Calu3 (cell line): ENCODE data around the gene YY1. TPM values are rescaled to one million over a fixed set of nuclear protein-coding genes. Genes with fewer than 3 reads are reported as not detected.

Experiments used
- BruUV-seq: library from RNA; stranded (reverse); fragments of 400-500 nt; replicated peaks from 2 replicates; lab custom pipeline; 2021; lab: Mats Ljungman, UMichigan
- CTCF ChIA-PET: fragments of 300-600 bp; sonication (Branson Sonifier 250); formaldehyde crosslinking; loops from one replicate; lab custom pipeline; 2022; ENCODE audit warnings: antibody characterized with exemption; lab: Charles Lee
- DNase-seq: peaks from one replicate; pipeline ENCODE4 v3.0.0; 2022
- H3K27ac Mint-ChIP-seq: one replicate; pipeline ENCODE4 v1.8.0; 2022; ENCODE audit warnings: mixed read lengths; ENCODE audit not compliant: unreplicated experiment
- H3K27me3 Mint-ChIP-seq: one replicate; pipeline ENCODE4 v1.8.0; 2022; ENCODE audit warnings: mixed read lengths; ENCODE audit not compliant: unreplicated experiment
- H3K36me3 Mint-ChIP-seq: one replicate; pipeline ENCODE4 v1.8.0; 2022; ENCODE audit warnings: mild to moderate bottlenecking, moderate library complexity, mixed read lengths; ENCODE audit not compliant: insufficient read depth, unreplicated experiment
- H3K4me1 Mint-ChIP-seq: one replicate; pipeline ENCODE4 v1.8.0; 2022; ENCODE audit warnings: mild to moderate bottlenecking, low read depth, mixed read lengths; ENCODE audit not compliant: unreplicated experiment
- H3K4me3 Mint-ChIP-seq: one replicate; pipeline ENCODE4 v1.8.0; 2022; ENCODE audit warnings: mild to moderate bottlenecking, low read depth, moderate library complexity, mixed read lengths; ENCODE audit not compliant: unreplicated experiment
- H3K9me3 Mint-ChIP-seq: one replicate; pipeline ENCODE4 v1.8.0; 2022; ENCODE audit warnings: low read depth, mixed read lengths; ENCODE audit not compliant: unreplicated experiment
- intact Hi-C: fragments of 100-400 bp; cut with micrococcal nuclease; formaldehyde crosslinking; loops from one replicate; pipeline ENCODE4 v1.10.0; 2022; ENCODE audit not compliant: unreplicated experiment
- microRNA-seq: library from miRNA; unstranded; fragments of <30 nt; microRNA quantifications from one replicate; pipeline ENCODE4 v1.2.0, GENCODE V29; 2022
- total RNA-seq: library from RNA; stranded (reverse); gene quantifications from 2 replicates; pipeline ENCODE4 v1.2.3, GENCODE V29; 2022
- TF ChIP-seq, protein P1 (sequence below): fragments of 200-600 bp; IDR thresholded peaks from one replicate; pipeline ENCODE4 v1.8.0; 2022; ENCODE audit warnings: antibody characterized with exemption; ENCODE audit not compliant: unreplicated experiment

The YY1 gene
- total RNA-seq, 1 experiment from 2014 or later = 100.0 TPM

DNA sequence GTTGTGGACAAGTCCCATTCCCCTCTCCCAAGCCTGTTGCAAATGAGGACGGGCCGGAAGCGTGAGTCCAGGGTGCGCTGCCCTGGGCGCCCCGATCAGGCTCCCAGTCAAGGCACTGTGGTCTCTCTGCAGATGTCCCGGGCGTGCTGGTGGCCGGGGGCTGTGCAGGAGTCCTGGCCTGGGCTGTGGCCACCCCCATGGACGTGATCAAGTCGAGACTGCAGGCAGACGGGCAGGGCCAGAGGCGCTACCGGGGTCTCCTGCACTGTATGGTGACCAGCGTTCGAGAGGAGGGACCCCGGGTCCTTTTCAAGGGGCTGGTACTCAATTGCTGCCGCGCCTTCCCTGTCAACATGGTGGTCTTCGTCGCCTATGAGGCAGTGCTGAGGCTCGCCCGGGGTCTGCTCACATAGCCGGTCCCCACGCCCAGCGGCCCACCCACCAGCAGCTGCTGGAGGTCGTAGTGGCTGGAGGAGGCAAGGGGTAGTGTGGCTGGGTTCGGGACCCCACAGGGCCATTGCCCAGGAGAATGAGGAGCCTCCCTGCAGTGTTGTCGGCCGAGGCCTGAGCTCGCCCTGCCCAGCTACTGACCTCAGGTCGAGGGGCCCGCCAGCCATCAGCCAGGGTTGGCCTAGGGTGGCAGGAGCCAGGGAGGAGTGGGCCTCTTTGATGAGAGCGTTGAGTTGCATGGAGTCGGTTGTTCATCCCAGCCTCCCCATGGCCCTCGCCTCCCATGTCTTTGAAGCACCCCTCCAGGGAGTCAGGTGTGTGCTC lies 90.5 kb downstream of the YY1 start:
- no TSS peak for BruUV-seq
- intact Hi-C loops = no loop called here
- DNase-seq = no peak
- H3K9me3 Mint-ChIP-seq = no peaks in the 10 kb centered on the region
- H3K4me1 Mint-ChIP-seq = no peaks in the 10 kb centered on the region
- H3K27me3 Mint-ChIP-seq = peaks cover 19% of the 10 kb centered on the region
- TF ChIP-seq, protein P1, sequence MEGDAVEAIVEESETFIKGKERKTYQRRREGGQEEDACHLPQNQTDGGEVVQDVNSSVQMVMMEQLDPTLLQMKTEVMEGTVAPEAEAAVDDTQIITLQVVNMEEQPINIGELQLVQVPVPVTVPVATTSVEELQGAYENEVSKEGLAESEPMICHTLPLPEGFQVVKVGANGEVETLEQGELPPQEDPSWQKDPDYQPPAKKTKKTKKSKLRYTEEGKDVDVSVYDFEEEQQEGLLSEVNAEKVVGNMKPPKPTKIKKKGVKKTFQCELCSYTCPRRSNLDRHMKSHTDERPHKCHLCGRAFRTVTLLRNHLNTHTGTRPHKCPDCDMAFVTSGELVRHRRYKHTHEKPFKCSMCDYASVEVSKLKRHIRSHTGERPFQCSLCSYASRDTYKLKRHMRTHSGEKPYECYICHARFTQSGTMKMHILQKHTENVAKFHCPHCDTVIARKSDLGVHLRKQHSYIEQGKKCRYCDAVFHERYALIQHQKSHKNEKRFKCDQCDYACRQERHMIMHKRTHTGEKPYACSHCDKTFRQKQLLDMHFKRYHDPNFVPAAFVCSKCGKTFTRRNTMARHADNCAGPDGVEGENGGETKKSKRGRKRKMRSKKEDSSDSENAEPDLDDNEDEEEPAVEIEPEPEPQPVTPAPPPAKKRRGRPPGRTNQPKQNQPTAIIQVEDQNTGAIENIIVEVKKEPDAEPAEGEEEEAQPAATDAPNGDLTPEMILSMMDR = no peak
- H3K4me3 Mint-ChIP-seq = peak overlapping the region; percentile 41
- H3K36me3 Mint-ChIP-seq = peaks cover 32% of the 10 kb centered on the region
- CTCF ChIA-PET = no interaction called here
- H3K27ac Mint-ChIP-seq = no peak overlapping the region

DNA sequence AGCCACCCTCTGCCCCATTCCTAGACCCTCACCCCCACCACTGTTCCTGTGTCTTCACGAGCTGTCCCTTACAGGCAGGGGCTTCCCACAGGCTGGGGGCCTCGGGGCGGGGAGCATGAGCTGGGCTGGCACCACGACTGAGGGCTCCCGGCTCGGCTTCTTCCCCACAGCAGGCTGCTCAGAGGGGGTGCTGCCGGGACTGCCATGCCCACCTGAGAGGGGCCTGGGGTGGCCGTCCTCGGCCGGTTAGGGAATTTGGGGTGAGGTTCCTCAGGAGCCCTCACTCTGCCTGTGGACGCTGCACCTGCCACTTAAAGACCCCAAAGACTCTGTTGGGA lies 91.0 kb downstream of the YY1 start:
- peaks cover 37% of the 10 kb centered on the region for H3K36me3 Mint-ChIP-seq
- CTCF ChIA-PET = interaction anchor here (1.0 kb wide), 1 partner anchor 13 kb away, joined by 3 read pairs; no protein-coding TSS in a partner anchor
- H3K27ac Mint-ChIP-seq = no peak overlapping the region
- H3K27me3 Mint-ChIP-seq = peaks cover 14% of the 10 kb centered on the region
- TF ChIP-seq, protein P1 = no peak
- intact Hi-C loops = no loop called here
- no peaks in the 10 kb centered on the region for H3K9me3 Mint-ChIP-seq
- no peaks in the 10 kb centered on the region for H3K4me1 Mint-ChIP-seq
- no peak for DNase-seq
- H3K4me3 Mint-ChIP-seq = no peak overlapping the region
- BruUV-seq = no TSS peak

DNA sequence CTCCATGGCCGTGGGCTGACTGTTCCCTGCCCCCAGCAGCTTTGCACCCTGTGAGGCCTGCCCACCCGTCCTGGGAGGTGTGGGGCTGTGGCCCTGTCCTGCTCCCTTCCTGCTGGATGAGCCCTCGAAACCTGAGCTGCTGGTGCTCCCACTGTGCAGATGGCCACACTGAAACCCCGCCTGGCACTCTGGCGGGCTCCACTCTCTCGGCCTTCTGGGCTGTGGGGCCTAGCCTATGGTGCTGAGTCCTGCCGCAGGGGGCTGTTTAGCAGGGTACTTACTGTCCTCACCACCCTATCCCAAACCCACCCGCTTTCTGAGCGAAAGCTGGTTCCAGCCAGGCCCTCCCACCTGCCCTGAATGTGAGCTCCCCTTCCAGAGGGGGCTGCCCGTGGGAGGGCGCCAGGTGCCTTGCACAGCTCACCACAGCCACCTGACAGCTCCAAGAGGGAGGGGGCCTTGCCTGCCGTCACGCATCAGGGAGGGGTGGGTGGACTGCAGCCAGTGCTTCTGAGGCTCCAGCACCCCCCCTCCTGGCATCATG lies 91.5 kb downstream of the YY1 start:
- no TSS peak for BruUV-seq
- TF ChIP-seq, protein P1 = no peak
- no peaks in the 10 kb centered on the region for H3K4me1 Mint-ChIP-seq
- H3K27ac Mint-ChIP-seq = peak overlapping the region; percentile 87
- intact Hi-C loops = no loop called here
- no peak overlapping the region for H3K4me3 Mint-ChIP-seq
- DNase-seq = no peak
- CTCF ChIA-PET = interaction anchor here (1.0 kb wide), 1 partner anchor 13 kb away, joined by 3 read pairs; no protein-coding TSS in a partner anchor
- no peaks in the 10 kb centered on the region for H3K9me3 Mint-ChIP-seq
- peaks cover 9% of the 10 kb centered on the region for H3K27me3 Mint-ChIP-seq
- peaks cover 42% of the 10 kb centered on the region for H3K36me3 Mint-ChIP-seq

DNA sequence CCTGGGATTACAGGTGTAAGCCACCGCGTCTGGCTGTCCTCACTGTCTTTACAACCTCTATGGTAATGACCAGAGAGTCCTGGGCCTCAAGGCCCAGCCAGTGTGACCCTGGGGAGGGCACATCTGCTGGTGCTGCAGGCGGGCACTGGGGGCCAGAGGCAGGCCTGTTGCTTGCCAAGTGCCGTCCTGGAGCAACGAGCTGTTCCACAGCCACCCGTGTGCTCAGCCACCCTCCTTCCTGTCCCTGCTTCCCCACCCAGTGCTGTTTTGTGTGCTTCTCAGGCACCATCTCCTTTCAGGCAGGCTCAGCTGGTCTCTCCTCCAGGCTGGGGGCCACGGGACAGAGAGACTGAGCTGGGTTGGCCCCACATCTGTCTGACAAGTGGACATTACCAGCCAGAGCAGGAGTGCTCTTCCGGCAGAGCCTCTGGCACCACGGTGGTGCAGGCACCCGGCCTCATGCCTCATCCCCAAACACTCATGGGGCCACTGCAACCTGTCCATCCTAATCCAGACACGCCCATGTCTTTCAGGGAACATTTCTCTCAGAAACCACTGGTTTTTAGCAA lies 93.2 kb downstream of the YY1 start:
- peak overlapping the region; percentile 23 for H3K27ac Mint-ChIP-seq
- no peaks in the 10 kb centered on the region for H3K27me3 Mint-ChIP-seq
- H3K4me1 Mint-ChIP-seq = no peaks in the 10 kb centered on the region
- no peaks in the 10 kb centered on the region for H3K9me3 Mint-ChIP-seq
- peaks cover 52% of the 10 kb centered on the region for H3K36me3 Mint-ChIP-seq
- intact Hi-C loops = no loop called here
- CTCF ChIA-PET = no interaction called here
- DNase-seq = no peak
- no TSS peak for BruUV-seq
- H3K4me3 Mint-ChIP-seq = no peak overlapping the region
- TF ChIP-seq, protein P1 = no peak

Small RNAs within 50 kb of the gene (microRNA-seq; reads per million reads assigned to microRNA genes)
- gene MIR345 (222 reads per million, percentile 72 among the genes with 10 or more reads in this experiment), gene MIR6764 (not detected)

Other genes with a start within 250 kb of the YY1 start
- 24.7 and 33.5 TPM in 2 replicates for gene EVL, start 173.7 kb upstream of the YY1 start, total RNA-seq
- gene DEGS2, start 79.5 kb upstream of the YY1 start, total RNA-seq = 2.5 and 4.3 TPM in 2 replicates
- 68.4 and 80.1 TPM in 2 replicates for gene SLC25A29, start 67.3 kb downstream of the YY1 start, total RNA-seq
- not detected in 2 replicates for gene SLC25A47, start 84.2 kb downstream of the YY1 start, total RNA-seq
- gene WDR25, start 137.3 kb downstream of the YY1 start, total RNA-seq = 12.5 and 16.4 TPM in 2 replicates